OCI-LY7 (cell line): ENCODE measurements around the gene ITPRID2. TPM values are rescaled to one million over a fixed set of nuclear protein-coding genes. Genes with fewer than 3 reads are reported as not detected.

ENCODE experiments used
- BruUV-seq: library from RNA; stranded (reverse); fragments of 400-500 nt; replicated peaks from 2 replicates; lab custom pipeline; 2021; lab: Mats Ljungman, UMichigan
- CTCF ChIA-PET: fragments of 300-600 bp; sonication (Branson Sonifier 250); formaldehyde crosslinking; loops from one replicate; lab custom pipeline; 2022; ENCODE audit warnings: antibody characterized with exemption; ENCODE audit not compliant: unreplicated experiment; lab: Charles Lee
- POLR2A ChIA-PET: fragments of 300-600 bp; sonication (Branson Sonifier 250); formaldehyde crosslinking; loops from one replicate; lab custom pipeline; 2022; ENCODE audit warnings: antibody characterized with exemption; lab: Charles Lee
- DNase-seq: peaks from one replicate; pipeline ENCODE4 v3.0.0-alpha.2; 2015; ENCODE audit warnings: low spot score
- H2AFZ ChIP-seq: fragments of 200-600 bp; sonication (generic), shearing (Covaris generic); 2 replicates; pipeline ENCODE4 v1.6.1; 2014; ENCODE audit warnings: mild to moderate bottlenecking, antibody characterized with exemption, low read length, moderate library complexity
- H3K27ac ChIP-seq: fragments of 200-600 bp; sonication (generic); 2 replicates; pipeline ENCODE4 v1.5.1; 2014; ENCODE audit warnings: mixed run types, low read depth, mild to moderate bottlenecking, moderate library complexity, low read length, inconsistent platforms; ENCODE audit not compliant: poor library complexity, severe bottlenecking
- H3K36me3 ChIP-seq: fragments of 200-600 bp; sonication (generic); 2 replicates; pipeline ENCODE4 v1.6.1; 2014; ENCODE audit warnings: mild to moderate bottlenecking, antibody characterized with exemption, low read length, moderate library complexity, mixed read lengths; ENCODE audit not compliant: insufficient read depth
- H3K4me1 ChIP-seq: fragments of 200-600 bp; sonication (generic); 2 replicates; pipeline ENCODE4 v1.5.1; 2014; ENCODE audit warnings: mild to moderate bottlenecking, low read length; ENCODE audit not compliant: insufficient read depth, poor library complexity, severe bottlenecking
- H3K4me2 ChIP-seq: fragments of 200-600 bp; sonication (generic); 2 replicates; pipeline ENCODE4 v1.6.1; 2014; ENCODE audit warnings: mild to moderate bottlenecking, low read length
- H3K4me3 ChIP-seq: fragments of 200-600 bp; sonication (generic); 2 replicates; pipeline ENCODE4 v1.5.1; 2014; ENCODE audit warnings: mild to moderate bottlenecking, low read depth, low read length; ENCODE audit not compliant: poor library complexity, severe bottlenecking
- H3K79me2 ChIP-seq: fragments of 200-600 bp; sonication (generic); 2 replicates; pipeline ENCODE4 v1.6.1; 2016; ENCODE audit warnings: low read depth, mild to moderate bottlenecking, low read length, moderate library complexity, mixed read lengths; ENCODE audit not compliant: insufficient read depth
- H3K9me2 ChIP-seq: fragments of 200-600 bp; sonication (generic); 2 replicates; pipeline ENCODE4 v1.6.1; 2016; ENCODE audit warnings: mild to moderate bottlenecking, low read length, mixed read lengths; ENCODE audit not compliant: insufficient read depth
- H3K9me3 ChIP-seq: fragments of 200-600 bp; sonication (generic); 2 replicates; pipeline ENCODE4 v1.6.1; 2014; ENCODE audit warnings: mild to moderate bottlenecking, mixed run types, low read length, mixed read lengths
- H4K20me1 ChIP-seq: fragments of 200-600 bp; sonication (generic); 2 replicates; pipeline ENCODE4 v1.6.1; 2014; ENCODE audit warnings: mild to moderate bottlenecking, antibody characterized with exemption, low read length, moderate library complexity, mixed read lengths; ENCODE audit not compliant: insufficient read depth
- EZH2phosphoT487 ChIP-seq: fragments of 200-600 bp; sonication (generic); IDR thresholded peaks from 2 replicates; pipeline ENCODE4 v1.6.1; 2018; ENCODE audit warnings: low read depth, borderline replicate concordance, mild to moderate bottlenecking, mixed run types, antibody characterized with exemption, low read length, moderate library complexity, mixed read lengths
- intact Hi-C: fragments of 100-400 bp; cut with micrococcal nuclease; formaldehyde crosslinking; loops from one replicate; pipeline ENCODE4 v1.10.0; 2022; ENCODE audit not compliant: unreplicated experiment
- total RNA-seq, 2 experiments: library from RNA; depleted of rRNA in 1 of 2; stranded (reverse); fragments of >200 nt in 1 of 2; shearing (Covaris generic) in 1 of 2; gene quantifications; 2 replicates each; pipeline ENCODE4 v1.2.3, GENCODE V29; 2014 to 2022
- TF ChIP-seq, protein P1 (sequence below): fragments of 200-600 bp; sonication (generic); conservative IDR thresholded peaks from 2 replicates; pipeline ENCODE4 v1.5.1; 2014; ENCODE audit warnings: mild to moderate bottlenecking, antibody characterized with exemption, low read length, moderate library complexity, mixed read lengths

ITPRID2 gene
- total RNA-seq, 2 experiments from 2014 or later = 25.9 to 47.5 TPM

GRCh38 chr2:181887045-181887444 is 4.5 kb upstream of the ITPRID2 start:
- no peak overlapping the region for H3K4me3 ChIP-seq
- H3K9me2 ChIP-seq = no peaks in the 10 kb centered on the region
- CTCF ChIA-PET = no interaction called here
- DNase-seq = no peak
- H3K4me1 ChIP-seq = peaks cover 6% of the 10 kb centered on the region
- H3K79me2 ChIP-seq = no peaks in the 10 kb centered on the region
- no peak overlapping the region for H3K4me2 ChIP-seq
- no peak overlapping the region for H3K27ac ChIP-seq
- POLR2A ChIA-PET = interaction anchor here (0.8 to 1.9 kb wide), 4 partner anchors 12 to 224 kb away, joined by 3 to 6 read pairs (median 3); no protein-coding TSS in a partner anchor
- H3K9me3 ChIP-seq = no peaks in the 10 kb centered on the region
- BruUV-seq = no TSS peak
- no peak for TF ChIP-seq EZH2phosphoT487
- TF ChIP-seq, protein P1, sequence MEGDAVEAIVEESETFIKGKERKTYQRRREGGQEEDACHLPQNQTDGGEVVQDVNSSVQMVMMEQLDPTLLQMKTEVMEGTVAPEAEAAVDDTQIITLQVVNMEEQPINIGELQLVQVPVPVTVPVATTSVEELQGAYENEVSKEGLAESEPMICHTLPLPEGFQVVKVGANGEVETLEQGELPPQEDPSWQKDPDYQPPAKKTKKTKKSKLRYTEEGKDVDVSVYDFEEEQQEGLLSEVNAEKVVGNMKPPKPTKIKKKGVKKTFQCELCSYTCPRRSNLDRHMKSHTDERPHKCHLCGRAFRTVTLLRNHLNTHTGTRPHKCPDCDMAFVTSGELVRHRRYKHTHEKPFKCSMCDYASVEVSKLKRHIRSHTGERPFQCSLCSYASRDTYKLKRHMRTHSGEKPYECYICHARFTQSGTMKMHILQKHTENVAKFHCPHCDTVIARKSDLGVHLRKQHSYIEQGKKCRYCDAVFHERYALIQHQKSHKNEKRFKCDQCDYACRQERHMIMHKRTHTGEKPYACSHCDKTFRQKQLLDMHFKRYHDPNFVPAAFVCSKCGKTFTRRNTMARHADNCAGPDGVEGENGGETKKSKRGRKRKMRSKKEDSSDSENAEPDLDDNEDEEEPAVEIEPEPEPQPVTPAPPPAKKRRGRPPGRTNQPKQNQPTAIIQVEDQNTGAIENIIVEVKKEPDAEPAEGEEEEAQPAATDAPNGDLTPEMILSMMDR = no peak
- H2AFZ ChIP-seq = no peak overlapping the region
- intact Hi-C loops = no loop called here
- H3K36me3 ChIP-seq = no peaks in the 10 kb centered on the region
- H4K20me1 ChIP-seq = no peaks in the 10 kb centered on the region

- Histone ChIP-seq H3K4me3 (no peak overlapping the region), H3K9me3 (no peaks in the 10 kb centered on the region), H3K79me2 (0 out of 2 replicates have a peak, but pooled peaks cover 7% of the 10 kb centered on the region), H4K20me1 (no peaks in the 10 kb centered on the region), H3K4me2 (no peak overlapping the region), H3K36me3 (no peaks in the 10 kb centered on the region), H3K27ac (no peak overlapping the region), H3K4me1 (peaks cover 18% of the 10 kb centered on the region), H2AFZ (no peak overlapping the region), H3K9me2 (no peaks in the 10 kb centered on the region)
- intact Hi-C loops = loop anchor here (5.0 to 10.0 kb wide), 3 partner anchors 103 to 907 kb away; partner anchors contain the start of gene UBE2E3
- ChIA-PET POLR2A (interaction anchor here (0.6 kb wide), 2 partner anchors 72 to 117 kb away, joined by 3 read pairs; no protein-coding TSS in a partner anchor), CTCF (no interaction called here)
- DNase-seq = no peak
- no TSS peak for BruUV-seq
- TF ChIP-seq EZH2phosphoT487 = no peak
- TF ChIP-seq, protein P1 = no peak
Measured at GRCh38 chr2:181889776-181890175, 1.8 kb upstream of the ITPRID2 start.

DNA sequence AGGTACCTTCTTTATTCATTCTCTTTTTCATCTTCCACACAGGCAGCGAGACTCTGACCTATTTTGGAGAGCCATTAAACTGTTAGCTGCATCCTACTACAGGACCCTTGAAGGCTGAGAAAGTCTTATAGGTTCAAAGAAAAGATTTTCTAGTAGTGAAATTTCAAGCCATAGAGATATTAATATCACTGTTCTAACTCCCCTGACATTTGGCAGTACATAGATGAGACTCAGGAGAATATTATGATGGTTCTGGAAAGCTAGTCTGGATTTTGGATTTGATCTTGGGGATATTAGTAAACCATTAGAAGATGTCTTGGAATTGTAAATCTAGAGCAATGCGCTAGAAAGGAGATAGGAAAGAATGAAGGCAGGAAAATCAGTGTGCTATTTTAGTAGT is 1.3 kb upstream of the ITPRID2 start:
- Histone ChIP-seq H3K9me3 (no peaks in the 10 kb centered on the region), H3K27ac (no peak overlapping the region), H3K79me2 (0 out of 2 replicates have a peak, but pooled peaks cover 7% of the 10 kb centered on the region), H2AFZ (no peak overlapping the region; the same call in 1 of the 2 replicates), H3K4me3 (no peak overlapping the region), H4K20me1 (no peaks in the 10 kb centered on the region), H3K9me2 (no peaks in the 10 kb centered on the region), H3K4me1 (peaks cover 18% of the 10 kb centered on the region), H3K36me3 (no peaks in the 10 kb centered on the region), H3K4me2 (no peak overlapping the region)
- no TSS peak for BruUV-seq
- intact Hi-C loops = loop anchor here (5.0 to 10.0 kb wide), 3 partner anchors 102 to 908 kb away; partner anchors contain the start of gene UBE2E3
- CTCF ChIA-PET = no interaction called here
- no peak for TF ChIP-seq EZH2phosphoT487
- TF ChIP-seq, protein P1 = no peak
- no peak for DNase-seq
- POLR2A ChIA-PET = interaction anchor here (0.6 to 1.2 kb wide), 3 partner anchors 9 to 116 kb away, joined by 3 read pairs; no protein-coding TSS in a partner anchor
